Smooth muscle cell of the brain vasculature (primary cell): ENCODE results near the gene NME2.
"Not testable (repeated sequence)": the region's sequence is repeated elsewhere in the genome, so short reads cannot be mapped to it uniquely, and the experiment has no call there.

Experiments
- DNase-seq: peaks from one replicate; pipeline ENCODE4 v3.0.0-alpha.2; 2012; ENCODE audit warnings: low read depth, low spot score

NME2 gene

DNA sequence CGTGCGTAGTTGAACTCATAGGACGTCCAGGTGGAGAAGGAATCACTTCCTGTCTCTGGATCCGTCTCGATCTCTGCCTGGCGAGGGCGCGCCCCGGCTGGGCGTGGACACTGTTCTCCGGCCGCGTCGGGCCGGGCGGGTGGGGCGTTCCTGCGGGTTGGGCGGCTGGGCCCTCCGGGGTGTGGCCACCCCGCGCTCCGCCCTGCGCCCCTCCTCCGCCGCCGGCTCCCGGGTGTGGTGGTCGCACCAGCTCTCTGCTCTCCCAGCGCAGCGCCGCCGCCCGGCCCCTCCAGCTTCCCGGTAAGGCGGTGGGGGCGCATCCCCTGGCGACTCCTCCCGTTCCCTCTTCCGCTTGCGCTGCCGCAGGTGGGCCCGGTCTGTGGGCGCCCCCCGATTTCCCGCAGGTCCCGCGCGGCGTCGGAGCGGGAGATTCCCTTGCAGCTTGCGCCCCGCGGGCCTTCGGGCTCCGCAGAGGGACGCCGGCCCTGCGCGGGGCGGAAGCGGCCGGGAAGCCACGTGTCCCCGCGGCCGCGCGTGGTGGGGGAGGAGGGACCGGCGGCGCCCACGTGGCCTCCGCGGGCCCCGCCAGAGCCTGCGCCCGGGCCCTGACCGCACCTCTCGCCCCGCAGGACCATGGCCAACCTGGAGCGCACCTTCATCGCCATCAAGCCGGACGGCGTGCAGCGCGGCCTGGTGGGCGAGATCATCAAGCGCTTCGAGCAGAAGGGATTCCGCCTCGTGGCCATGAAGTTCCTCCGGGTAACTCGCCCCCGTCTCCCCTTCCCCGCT lies at the start of gene NME2:
Gene NME2 (plus strand): TSS at position 214 of the 789 bp plus-strand sequence. CDS start 420 bp downstream, at position 634.
- DNase-seq: peak; percentile 54

DNA sequence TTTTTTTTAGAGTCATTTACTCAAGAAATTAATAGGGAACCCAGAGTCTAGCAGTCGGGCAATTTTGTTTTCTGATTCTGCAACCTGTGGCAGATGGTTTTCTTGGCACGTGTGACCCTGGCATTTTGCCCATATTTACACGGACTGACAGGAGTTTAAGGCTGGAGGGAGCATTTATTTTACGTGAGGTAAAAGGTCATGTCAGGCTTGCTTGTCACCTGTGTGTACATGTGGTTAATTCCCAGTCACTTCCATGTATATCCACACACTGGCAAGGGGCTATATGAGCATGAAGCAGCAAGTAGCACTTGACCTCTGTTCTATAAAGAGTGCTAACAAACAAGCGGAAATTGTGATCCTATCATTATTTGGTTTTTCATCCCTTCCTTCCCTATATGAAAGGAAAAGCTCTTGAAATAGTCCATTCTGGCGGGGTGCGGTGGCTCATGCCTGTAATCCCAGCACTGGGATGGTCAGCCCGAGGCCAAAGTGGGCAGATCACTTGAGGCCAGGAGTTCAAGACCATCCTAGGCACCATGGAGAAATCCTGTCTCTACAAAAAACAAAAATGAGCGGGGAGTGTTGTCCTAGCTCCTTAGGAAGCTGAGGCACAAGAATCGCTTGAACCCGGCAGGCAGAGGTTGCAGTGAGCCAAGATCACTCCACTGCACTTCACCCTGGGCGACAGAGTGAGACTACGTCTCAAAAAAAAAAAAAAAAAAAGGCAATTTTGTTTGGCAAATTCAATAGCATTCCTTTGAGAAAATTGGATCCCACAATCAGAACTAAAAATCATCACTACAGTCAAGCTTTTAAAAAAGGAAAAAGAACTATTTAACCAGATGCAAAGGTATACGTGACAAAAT lies 47.6 kb upstream of the NME2 start:
- no peak for DNase-seq

DNA sequence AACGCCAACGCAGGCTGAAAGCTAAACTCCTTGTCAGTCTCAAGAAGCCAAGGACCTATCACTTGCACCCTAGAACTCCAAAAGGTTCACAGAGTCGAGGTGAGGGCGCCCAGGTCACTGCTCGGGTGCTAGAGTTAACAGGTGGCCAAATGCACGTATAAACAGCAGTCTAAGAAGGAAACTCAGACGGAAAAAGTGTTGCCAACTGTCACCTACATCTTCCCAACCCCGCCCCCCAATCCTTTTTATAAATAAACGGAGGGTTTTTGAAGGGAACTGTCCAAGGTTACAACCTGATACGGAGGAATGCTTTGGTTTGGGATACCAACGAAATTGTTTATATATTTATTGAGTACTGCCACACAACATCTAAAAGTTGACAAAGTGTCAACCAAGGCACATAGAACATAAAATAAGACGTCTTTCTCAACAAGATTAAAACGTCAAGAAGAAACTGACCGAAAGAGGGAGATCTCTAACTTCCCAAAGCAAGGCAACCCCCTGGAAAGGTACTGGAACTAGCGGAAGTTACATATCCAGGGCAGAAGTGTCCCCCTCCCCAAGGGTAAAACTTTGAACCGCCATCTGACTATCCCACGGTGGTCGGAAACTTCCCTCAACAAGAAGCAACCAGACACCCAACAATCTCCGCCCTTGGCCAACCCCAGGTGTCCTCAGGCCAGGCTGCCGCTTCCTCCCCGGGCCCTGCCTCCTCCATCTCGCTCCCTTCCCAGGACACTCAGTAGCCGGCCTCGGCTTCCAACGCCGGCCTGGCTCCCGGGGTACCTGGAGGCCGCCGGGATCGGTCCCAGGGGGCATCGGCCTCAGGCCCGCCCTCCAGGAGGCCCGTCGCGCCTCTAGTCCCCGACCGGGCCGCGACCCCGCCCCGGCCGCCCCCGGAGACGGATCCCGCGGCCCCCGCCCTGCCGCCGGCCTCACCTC lies 46.5 kb upstream of the NME2 start:
- DNase-seq: peak; percentile 24

DNA sequence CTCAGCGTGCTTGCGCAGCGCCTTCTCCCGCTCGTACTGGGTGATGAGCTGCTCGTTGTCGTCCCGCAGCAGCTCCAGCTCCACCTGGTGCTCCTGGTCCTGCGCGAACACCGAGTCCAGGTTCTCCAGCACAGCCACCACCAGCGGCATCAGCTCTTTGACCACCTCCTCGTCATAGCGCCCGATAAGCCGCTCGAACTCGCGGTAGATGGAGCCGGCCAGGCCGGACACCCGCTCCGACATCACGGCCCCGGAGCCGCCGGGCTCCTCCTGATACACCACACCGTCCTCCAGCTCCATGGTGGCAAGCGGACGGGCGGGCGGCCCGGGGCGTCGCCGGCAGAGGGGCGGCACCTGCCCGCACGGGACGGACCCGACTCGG lies 45.9 kb upstream of the NME2 start:
- peak; percentile 12 for DNase-seq

DNA sequence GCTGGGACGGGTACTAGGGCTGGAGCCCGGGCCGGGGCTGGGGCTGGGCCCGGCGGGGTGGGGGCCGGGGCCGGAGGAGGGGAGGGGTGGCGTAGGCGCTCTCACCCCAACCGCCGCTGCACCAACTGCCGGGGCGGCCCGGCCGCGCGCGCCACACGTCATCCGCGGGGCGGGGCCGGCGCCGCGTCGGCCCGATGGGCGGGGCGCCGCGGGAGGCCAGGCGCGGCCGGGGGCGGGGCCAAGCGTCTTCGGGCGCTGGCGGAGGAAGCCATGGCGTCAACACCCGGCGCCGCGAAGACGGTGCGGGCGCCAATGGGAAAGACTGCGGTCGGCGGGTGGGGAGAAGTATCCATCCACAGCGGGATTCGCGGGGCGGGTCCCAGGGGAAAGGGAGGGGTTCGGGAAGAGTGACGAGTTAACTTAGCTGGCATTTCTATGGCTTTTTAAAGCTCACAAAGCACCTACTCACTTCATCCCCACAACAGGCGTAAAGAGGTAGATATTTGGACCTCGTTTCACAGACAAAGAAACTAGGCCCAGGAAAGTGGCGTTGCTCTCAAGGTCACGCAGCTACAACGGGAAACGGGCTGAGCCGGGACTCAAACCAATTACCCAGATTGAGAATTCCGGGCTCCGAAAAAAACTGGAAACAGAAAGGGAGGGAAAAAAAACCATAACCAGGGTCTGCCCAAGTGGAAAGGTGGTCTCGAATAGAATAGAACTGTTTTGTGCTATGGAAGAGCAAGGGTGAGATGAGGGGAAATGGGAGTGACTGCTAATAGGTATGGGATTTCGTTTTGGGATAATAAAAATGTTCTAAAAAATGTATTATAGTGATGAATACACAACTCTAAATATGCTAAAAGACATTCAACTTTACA lies 45.2 kb upstream of the NME2 start, which contains the start of gene SPAG9:
Gene SPAG9 (minus strand): TSS at position 130 of the 881 bp plus-strand sequence. CDS start 212 bp downstream, outside the sequence.
- peak; percentile 89 for DNase-seq

DNA sequence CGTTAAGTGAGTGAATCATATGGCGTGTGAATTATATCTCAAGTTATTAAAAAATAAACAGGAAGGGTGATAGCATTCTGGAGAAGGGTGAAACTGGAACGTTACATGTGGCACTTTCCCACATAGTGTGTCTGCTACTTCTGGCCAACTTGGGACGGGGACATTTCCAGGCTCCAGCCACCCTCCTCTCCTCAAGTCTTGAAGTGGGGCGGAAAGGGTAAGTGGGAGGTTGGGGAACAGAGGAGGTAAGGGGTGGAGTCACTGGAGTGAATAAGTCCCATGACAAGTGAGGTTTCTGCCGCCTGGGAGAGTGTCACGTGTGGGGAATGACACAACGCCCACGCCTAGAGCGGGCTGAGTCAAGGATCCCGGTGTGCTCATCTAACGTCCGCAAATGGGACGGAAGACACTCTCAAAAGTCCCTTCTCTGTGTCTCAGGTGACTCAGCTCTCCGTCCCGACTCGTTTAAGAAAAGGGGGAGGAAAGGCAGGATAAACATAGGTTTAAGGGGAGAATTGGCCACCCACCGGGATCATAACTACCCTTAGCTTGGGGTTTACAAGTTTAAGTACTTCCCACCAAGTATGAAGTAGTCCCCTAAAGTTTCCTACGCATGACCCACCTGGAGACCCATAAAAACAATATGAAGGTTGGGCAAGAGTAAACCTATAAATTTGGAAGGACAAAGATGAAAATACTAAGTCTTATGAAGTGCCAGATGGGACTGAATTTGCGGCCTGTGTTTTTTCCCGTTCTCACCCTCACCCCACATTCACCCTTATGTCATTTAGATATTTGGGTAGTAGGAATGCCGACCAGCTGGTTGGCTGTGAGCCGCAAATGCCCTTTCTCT lies 44.4 kb upstream of the NME2 start:
- peak; percentile 70 for DNase-seq

DNA sequence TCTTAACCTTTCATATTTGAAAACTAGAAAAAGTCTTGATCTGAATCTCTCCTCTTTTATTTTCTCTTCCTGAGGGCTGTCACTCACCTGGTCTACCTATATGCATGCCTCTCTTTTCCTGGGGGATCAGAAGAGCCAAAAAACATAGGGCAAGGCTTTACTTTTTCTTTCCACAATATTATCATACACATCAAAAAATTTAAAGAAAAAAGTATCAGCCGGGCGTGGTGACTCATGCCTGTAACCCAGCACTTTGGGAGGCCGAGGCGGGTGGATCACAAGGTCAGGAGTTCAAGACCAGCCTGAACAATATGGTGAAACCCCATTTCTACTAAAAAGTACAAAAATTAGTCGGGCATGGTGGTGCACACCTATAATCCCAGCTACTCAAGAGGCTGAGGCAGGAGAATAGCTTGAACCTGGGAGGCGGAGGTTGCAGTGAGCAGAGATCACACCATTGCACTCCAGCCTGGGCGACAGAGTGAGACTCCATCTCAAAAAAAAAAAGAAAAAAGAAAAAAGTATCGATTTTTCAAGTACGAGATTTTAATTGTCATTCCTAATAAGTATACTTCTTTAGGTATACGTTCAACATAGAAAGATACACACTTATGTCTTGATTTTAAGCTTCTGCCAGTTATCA lies 43.6 kb upstream of the NME2 start:
- DNase-seq: not testable (repeated sequence)

DNA sequence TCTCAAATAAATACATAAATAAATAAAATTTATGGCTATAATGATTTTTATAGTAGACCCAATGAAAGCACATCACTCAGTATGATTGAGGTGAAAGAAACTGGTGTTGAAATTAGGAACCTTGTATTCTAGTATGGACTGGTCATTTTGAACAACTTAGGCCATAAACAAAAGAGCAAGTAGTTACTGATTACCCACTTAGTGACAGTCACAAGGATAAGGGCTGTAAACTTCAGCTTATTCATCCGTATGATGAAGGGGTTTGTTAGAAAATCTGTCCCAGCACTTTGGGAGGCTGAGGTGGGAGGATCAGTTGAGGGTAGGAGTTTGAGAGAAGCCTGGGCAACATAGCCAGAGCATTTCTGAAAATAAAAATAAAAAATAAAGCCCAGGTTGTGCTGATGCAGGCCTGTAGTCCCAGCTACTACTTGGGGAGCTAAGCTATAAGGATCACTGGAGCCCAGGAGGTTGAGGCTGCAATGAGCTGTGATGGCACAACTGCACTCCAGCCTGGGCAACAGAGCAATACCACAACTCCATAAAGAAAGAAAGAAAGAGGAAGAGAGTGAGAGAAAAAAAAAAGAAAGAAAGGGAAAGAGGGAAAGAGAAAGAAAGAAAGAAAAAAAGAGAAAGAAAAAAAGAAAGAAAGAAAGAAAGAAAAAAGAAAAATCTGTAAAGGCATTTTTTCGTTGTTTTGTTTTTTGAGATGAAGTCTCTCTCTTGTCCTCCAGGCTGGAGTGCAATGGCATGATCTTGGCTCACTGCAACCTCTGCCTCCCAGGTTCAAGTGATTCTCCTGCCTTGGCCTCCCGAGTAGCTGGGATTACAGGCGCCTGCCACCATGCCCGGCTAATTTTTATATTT lies 41.3 kb upstream of the NME2 start:
- DNase-seq: no peak

DNA sequence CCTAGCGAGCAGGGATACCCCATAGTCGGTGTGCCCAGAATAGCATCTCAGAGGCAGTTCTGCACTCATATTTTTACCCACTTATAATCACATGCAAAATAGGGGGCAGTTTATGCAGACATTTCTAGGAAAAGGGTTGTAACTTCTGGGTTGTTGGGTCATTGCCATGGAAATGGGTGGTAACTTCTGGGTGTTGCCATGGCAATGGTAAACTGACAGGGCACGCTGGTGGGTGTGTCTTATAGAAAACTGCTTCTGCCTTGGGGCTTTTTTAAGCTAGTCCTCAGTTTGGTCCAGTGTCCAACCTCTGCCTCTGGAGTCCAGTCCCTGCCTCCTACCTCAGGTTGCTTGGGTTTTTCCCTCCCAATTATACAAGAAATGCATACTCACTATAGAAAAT lies 38.1 kb upstream of the NME2 start:
- no peak for DNase-seq

DNA sequence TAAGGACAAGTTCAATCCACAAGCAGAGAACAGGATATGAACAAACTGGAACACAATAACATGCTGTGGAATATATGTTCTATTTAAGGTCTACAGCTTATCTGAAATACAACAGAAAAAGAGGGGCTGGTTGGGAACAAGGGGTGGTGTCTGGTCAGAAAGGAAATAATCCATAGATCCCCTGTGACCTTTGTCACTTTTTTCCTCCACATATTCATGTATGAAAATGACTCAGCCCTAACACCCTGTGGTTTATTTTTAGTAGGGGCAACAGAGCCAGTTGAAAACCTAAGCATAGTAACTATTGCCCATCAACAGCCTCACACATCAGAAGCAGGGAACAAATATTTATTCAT lies 33.3 kb upstream of the NME2 start:
- no peak for DNase-seq

DNA sequence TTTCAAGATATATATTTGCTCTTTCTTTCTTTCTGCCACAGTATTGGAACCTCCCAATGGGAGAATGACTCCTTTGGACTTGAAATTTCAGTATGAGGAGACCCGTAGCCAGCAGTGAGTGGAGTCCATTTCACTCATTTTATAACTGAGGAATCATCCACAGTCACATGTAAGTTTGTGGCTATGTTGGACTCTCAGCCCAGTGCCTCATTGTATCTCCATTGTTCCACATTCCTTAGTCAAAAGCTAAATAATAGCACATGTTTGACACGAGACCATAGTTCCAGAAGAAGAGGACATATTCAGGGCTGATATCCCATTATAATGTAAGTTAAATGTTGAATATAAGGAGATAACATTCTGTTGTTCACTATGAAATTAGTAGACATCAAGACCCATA lies 32.8 kb upstream of the NME2 start:
- no peak for DNase-seq

DNA sequence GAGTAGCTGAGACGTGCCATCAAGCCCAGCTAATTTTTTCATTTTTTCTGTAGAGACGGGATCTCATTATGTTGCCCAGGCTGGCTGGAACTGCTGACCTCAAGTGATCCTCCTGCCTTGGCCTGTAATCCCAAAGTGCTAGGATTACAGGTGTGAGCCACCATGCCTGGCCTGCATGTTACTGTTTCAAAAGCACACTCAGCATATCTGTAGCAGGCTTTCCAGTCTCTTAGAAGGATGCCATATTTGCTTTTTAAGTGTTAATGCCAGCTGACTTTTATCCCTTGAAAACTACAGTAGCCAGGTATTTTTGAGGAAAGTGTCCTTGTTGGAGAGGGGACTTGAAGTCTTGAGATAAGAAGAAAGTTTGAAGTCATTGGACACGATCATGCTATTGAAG lies 30.3 kb upstream of the NME2 start:
- no peak for DNase-seq

DNA sequence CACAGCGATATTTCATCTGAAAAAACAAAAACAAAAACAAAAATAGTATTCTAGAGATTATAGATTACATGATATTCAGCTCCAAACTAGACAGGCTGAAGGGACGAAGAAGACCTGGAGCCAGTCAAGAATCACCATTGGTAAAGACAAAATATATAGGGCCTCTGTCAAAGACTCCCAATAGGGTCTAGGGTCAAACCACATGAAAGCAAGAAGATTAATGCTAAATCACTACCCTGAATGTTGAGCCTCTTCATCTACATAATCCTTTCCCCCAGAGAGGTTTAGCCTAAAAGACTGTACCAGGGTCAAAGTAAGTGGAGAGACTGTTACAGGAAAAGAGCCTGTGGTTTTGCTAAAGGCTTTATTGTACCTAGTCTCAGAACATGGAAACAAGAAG lies 23.6 kb upstream of the NME2 start:
- DNase-seq: no peak

DNA sequence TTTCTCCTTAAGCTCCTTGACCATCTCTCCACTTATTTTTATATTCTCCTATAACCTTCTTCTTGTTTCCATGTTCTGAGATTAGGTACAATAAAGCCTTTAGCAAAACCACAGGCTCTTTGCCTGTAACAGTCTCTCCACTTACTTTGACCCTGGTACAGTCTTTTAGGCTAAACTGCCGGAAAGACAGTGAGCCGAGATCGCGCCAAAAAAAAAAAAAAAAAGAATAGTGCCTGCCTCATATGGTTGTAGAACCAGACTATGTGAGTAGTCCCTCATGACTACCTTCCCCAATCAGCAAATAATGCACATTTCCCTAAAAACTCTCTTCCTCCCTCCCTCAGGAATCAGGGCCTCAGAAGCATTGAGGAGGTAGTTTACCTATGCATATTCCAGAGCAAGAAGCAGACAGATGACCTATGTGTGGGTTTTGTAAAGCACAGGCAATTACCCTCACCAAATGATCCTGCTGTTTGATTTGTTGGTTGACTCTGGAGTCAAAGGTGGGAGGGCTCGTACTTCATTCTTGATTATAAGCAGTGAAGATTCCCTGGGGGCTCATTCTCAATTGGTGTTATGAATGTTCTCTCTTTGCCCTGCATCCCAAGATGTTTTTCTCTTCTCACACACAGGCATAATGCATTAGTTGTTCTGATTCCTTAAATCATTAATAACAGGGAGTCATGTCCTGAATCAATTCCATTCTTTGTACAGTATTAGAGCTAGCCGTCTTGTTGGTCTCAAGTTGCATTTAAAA lies 21.8 kb upstream of the NME2 start:
- DNase-seq: no peak

DNA sequence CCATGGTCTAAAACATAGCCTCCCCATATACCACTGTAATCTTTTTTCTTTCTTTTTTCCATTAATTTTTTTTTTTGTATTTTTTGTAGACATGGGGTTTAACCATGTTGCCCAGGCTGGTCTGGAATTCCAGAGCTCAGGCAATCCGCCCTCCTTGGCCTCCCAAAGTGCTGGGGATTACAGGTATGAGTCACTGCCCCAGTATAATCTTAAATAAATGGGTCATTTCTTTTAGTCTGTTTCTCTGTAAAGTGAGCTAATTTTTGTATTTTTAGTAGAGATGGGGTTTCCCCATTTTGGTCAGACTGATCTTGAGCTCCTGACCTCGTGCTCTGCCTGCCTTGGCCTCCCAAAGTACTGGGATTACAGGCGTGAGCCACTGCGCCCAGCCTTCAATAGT lies 18.6 kb upstream of the NME2 start:
- DNase-seq: no peak

DNA sequence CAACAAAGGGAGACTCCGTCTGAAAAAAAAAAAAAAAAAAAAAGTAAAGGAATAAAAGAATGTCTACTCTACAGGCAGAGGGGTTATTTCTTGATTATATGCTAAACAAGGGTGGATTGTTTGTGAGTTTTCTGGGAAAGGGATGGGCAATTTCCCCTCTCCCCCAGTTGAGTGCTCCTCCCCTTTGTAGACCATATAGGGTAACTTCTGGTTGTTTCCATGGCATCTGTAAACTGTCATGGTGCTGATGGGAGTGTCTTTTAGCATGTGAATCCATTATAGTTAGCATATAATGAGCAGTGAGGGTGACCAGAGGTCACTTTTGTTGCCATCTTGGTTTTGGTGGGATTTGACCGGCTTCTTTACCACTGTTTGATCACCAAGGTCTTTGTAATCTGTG lies 17.0 kb upstream of the NME2 start:
- DNase-seq: no peak

DNA sequence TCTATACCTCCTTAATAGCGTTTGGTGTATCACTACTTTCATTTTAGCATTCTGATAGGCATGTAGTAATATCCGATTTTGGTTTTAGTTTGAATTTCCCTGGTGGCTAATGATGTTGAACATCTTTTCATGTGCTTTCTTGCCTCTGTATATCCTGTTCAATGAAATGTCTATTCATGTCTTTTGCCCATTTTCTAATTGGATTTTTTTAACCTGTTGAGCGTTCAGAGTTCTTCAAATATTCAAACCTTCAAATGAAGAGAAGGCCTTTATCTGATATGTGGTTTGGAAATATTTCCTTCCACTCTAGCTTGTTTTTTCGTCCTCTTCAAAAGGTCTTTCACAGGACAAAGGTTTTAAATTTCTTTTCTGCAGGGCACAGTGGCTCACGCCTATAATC lies 15.3 kb upstream of the NME2 start:
- DNase-seq: no peak
